Measurements from ENCODE around the gene TMEM130.

TMEM130 gene

GRCh38 chr7:98870807-98871491, 1.1 kb upstream of the TMEM130 start:
- H3K4me3 ChIP-seq (ENCODE audit: low read depth, low read length), result no peak overlapping the region
- TF ChIP-seq CTCF (IDR thresholded peaks at IDR 0.05; ENCODE audit: borderline replicate concordance, insufficient read depth, low read depth, low read length), result no peak

- H3K4me3 ChIP-seq (ENCODE audit: low read depth, low read length), result peak overlapping the region; percentile 16
- no peak for TF ChIP-seq CTCF (IDR thresholded peaks at IDR 0.05; ENCODE audit: borderline replicate concordance, insufficient read depth, low read depth, low read length)
Observed at GRCh38 chr7:98870121-98870651, 372 bp upstream of the TMEM130 start.

- no peak for TF ChIP-seq CTCF (IDR thresholded peaks at IDR 0.05; ENCODE audit: borderline replicate concordance, insufficient read depth, low read depth, low read length)
- H3K4me3 ChIP-seq (ENCODE audit: low read depth, low read length), result no peak overlapping the region
Observed at GRCh38 chr7:98869027-98869596, 702 bp downstream of the TMEM130 start.

GRCh38 chr7:98868450-98868849, 1.4 kb downstream of the TMEM130 start:
- no peak for TF ChIP-seq CTCF (IDR thresholded peaks at IDR 0.05; ENCODE audit: borderline replicate concordance, insufficient read depth, low read depth, low read length)
- no peak overlapping the region for H3K4me3 ChIP-seq (ENCODE audit: low read depth, low read length)

GRCh38 chr7:98866765-98867164, 3.0 kb downstream of the TMEM130 start:
- no peak for TF ChIP-seq CTCF (IDR thresholded peaks at IDR 0.05; ENCODE audit: borderline replicate concordance, insufficient read depth, low read depth, low read length)
- no peak overlapping the region for H3K4me3 ChIP-seq (ENCODE audit: low read depth, low read length)

GRCh38 chr7:98866351-98866750, 3.5 kb downstream of the TMEM130 start:
- no peak overlapping the region for H3K4me3 ChIP-seq (ENCODE audit: low read depth, low read length)
- no peak for TF ChIP-seq CTCF (IDR thresholded peaks at IDR 0.05; ENCODE audit: borderline replicate concordance, insufficient read depth, low read depth, low read length)

All from GM12875 (cell line).